ENCODE results near the gene CDH9.

DNA sequence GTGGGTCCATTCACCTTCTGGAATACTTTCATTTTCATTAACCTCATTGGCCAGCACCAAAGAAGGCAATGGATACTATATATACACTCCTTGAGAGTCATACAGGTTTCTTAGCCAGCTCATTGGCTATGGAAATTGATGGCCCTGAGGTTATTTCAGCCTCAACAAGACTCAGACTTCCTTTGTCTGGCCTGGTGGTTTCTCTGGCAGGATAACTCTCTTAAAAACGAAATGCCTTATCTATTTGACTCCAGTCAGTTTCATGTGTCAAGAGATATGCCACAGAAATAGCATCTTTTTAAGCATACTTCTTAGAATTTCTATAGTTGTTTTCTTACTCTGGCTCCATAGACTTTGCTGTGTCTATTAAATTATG lies 28.9 kb downstream of the CDH9 start:
- TF ChIP-seq, protein P1, sequence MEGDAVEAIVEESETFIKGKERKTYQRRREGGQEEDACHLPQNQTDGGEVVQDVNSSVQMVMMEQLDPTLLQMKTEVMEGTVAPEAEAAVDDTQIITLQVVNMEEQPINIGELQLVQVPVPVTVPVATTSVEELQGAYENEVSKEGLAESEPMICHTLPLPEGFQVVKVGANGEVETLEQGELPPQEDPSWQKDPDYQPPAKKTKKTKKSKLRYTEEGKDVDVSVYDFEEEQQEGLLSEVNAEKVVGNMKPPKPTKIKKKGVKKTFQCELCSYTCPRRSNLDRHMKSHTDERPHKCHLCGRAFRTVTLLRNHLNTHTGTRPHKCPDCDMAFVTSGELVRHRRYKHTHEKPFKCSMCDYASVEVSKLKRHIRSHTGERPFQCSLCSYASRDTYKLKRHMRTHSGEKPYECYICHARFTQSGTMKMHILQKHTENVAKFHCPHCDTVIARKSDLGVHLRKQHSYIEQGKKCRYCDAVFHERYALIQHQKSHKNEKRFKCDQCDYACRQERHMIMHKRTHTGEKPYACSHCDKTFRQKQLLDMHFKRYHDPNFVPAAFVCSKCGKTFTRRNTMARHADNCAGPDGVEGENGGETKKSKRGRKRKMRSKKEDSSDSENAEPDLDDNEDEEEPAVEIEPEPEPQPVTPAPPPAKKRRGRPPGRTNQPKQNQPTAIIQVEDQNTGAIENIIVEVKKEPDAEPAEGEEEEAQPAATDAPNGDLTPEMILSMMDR (IDR thresholded peaks at IDR 0.05), result no peak
- TF ChIP-seq POLR2A (IDR thresholded peaks at IDR 0.05) (no peak), EP300 (IDR thresholded peaks at IDR 0.05) (no peak)

Measured in tibial nerve (tissue), 4 donors.